RPMI7951 (cell line): ENCODE results near the gene PITPNM1. TPM values are rescaled to one million over a fixed set of nuclear protein-coding genes. Genes with fewer than 3 reads are reported as not detected.
"Not testable (repeated sequence)": the region's sequence is repeated elsewhere in the genome, so short reads cannot be mapped to it uniquely, and the experiment has no call there.

Experiments used
- DNase-seq: peaks from one replicate; pipeline ENCODE4 v3.0.0-alpha.2; 2012; ENCODE audit warnings: low read depth
- total RNA-seq: library from RNA; depleted of rRNA; stranded (reverse); fragments of >200 nt; shearing (Covaris generic); gene quantifications from 2 replicates; pipeline ENCODE4 v1.2.3, GENCODE V29; 2014

Gene PITPNM1
- total RNA-seq, 1 experiment from 2014 or later = 44.0 TPM

- no peak for DNase-seq
Observed at GRCh38 chr11:67489885-67490726, 15.1 kb downstream of the PITPNM1 start.

GRCh38 chr11:67489203-67489884, 15.8 kb downstream of the PITPNM1 start:
- no peak for DNase-seq

GRCh38 chr11:67486481-67487195, 18.5 kb downstream of the PITPNM1 start:
- DNase-seq = no peak

- DNase-seq = not testable (repeated sequence)
Observed at GRCh38 chr11:67485873-67486361, 19.2 kb downstream of the PITPNM1 start.

- DNase-seq = no peak
Observed at GRCh38 chr11:67484847-67485311, 20.3 kb downstream of the PITPNM1 start.

- DNase-seq = no peak
Observed at GRCh38 chr11:67483831-67484665, 21.1 kb downstream of the PITPNM1 start.

GRCh38 chr11:67482827-67483798, 22.1 kb downstream of the PITPNM1 start, which contains the start of gene AIP:
AIP (plus strand) TSS chr11:67483026; CDS start chr11:67483159, 133 bp downstream.
- peak; percentile 96 for DNase-seq

GRCh38 chr11:67482275-67482826, 22.8 kb downstream of the PITPNM1 start:
- no peak for DNase-seq

GRCh38 chr11:67477344-67478050, 27.7 kb downstream of the PITPNM1 start:
- not testable (repeated sequence) for DNase-seq

GRCh38 chr11:67476692-67477091, 28.5 kb downstream of the PITPNM1 start:
- DNase-seq = not testable (repeated sequence)

- DNase-seq = no peak
Observed at GRCh38 chr11:67472882-67473281, 32.3 kb downstream of the PITPNM1 start.

- DNase-seq = no peak
Observed at GRCh38 chr11:67470337-67471002, 34.7 kb downstream of the PITPNM1 start.

GRCh38 chr11:67469508-67469811, 35.7 kb downstream of the PITPNM1 start:
- DNase-seq = no peak

GRCh38 chr11:67468759-67469507, 36.2 kb downstream of the PITPNM1 start, which contains the start of gene TMEM134:
TMEM134 (minus strand) TSS chr11:67469251; CDS start chr11:67469192, 59 bp downstream.
- peak; percentile 88 for DNase-seq

GRCh38 chr11:67468456-67468758, 36.8 kb downstream of the PITPNM1 start:
- DNase-seq = no peak

GRCh38 chr11:67468056-67468455, 37.1 kb downstream of the PITPNM1 start:
- DNase-seq = no peak

GRCh38 chr11:67466962-67467771, 38.0 kb downstream of the PITPNM1 start:
- DNase-seq = no peak
